SIG-M5 treated with dmso at 0.1 percent for 504 hours (cell line): Measurements from ENCODE around the gene NAXD.
"Not testable (repeated sequence)": the region's sequence is repeated elsewhere in the genome, so short reads cannot be mapped to it uniquely, and the experiment has no call there.

Source experiments
- DNase-seq: peaks from one replicate; lab custom pipeline; 2025; ENCODE audit not compliant: unreplicated experiment; lab: John Stamatoyannopoulos, UW

NAXD gene

DNA sequence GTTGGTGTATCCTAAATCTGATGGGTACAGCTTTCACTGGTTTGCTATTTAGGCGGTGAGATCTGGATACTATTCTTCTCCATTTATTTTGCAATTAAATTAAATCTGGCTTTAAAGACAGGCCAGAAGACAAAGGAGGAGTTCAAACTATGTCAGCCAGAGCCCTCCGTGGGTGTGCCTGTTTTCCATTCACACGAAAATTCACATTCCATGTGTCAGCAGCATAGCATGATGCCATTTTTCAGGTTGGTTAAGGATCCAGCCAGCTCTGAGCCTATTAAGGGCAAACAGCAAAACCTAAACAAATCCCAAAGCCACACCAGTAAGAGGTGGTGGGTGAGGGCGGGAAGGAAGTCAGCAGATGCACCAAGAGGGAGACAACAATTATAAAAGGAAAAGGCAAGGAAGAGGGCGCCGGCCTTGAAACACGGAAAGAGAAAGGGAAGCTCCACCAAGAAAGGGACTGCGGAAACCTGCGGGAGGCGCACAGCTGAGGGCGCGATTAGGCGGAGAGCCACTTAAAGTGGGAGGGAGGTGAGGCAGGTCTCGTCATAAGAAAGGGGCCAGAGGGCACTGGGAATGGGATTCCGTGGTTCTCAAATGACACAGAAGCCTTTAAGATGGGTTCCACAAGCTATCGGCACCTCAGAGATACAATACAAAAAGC lies 47.6 kb downstream of the NAXD start:
- no peak for DNase-seq

DNA sequence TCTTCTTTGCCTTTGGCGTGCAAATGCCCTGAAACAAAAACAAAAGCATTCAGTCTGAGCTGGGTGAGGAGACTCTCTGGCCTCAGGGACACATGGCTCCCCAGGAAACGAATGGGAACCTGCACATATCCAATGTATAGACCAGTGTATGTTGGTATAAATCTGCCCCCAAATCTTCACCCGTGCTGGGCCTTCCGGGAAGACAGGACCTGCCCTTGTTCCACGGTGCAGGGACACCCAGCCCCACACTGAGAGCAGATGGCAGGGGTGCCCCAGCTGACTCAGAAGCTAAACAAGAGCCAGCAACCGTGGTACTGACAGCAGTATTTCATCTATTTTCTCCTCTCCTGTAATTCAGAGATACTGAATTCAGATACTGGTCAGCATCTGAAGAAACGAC lies 48.1 kb downstream of the NAXD start:
- DNase-seq, result no peak

DNA sequence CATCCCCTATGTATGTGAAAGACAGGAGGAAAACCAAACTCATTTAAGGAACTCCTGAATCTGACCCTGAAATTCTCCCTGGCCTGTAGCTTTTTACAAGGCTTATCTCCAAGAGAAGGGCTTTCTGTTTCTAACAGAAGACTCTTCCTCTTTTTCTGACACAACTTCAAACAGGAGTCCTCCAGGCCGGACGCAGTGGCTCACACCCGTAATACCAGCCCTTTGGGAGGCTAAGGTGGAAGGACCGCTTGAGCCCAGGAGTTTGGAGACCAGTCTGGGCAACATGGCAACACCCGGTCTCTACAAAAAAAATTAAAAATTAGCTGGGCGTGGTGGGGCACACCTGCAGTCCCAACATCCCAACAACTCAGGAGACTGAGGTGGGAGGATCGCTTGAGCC lies 48.7 kb downstream of the NAXD start:
- DNase-seq, result peak; percentile 58

DNA sequence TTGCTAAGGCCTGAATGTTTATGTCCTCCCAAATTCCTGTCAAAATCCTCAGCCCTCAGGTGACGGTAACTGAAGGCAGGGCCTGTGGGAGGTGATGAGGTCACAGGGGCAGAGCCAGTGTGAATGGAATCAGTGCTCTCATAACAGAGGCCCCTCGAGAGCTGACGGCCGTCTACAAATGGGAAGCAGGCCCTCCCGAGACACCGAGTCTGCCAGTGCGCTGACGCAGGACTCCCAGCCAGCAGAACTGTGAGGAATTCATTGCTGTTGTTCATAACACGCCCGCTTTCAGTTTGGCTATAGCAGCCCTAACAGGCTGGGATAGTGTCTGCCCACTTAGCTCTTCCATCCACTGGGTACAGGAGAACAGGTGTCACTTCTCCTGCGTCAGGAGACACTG lies 49.3 kb downstream of the NAXD start:
- DNase-seq, result no peak

DNA sequence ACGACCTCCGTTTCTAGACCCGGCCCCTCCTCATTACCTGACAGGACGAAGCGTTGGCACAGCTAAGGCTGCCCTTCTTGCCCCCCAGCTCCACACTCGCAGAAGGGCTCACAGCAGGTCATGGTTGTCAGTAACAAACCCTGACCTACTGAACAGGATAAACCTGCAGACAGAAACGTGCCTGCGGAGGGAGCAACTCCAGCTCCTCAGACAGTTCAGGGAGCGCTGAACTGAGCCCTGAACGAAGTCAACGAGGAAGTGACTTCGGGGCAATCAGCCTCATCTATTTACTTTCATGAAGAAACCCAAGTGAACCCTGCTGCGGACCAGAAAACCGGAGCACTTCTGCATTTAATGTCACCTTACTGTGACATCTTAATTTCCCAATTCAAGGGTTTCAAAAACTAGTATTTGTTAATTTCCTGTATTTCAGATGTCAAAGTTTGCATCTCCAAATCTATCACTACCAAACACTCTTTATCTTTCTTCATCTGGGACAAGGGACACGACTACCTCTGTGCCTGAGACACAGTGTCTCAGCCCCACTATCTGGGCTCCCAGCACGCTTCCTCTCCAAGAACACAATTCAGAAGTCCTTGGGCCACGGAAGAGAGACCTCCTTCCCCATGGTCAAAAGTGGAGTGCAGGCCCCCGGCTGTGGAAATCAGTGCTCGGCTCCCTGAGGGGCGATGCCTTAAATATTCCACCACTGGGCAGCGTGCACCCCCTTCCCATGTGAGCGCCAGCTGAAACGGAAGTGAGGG lies 50.3 kb downstream of the NAXD start:
- peak; percentile 96 for DNase-seq

DNA sequence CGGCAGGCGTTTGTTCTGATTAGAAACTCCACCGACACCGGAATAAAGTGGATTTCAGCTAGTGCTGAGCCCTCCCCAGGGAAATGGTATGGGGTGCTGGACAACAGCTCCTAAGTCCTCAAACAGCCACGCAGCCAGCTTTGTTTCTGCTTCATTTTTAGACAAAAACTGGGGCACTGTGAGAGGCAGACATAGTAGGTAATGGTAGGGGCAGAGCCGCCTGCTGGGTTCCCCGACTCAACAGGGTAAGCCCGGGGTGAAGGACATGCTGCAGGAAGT lies 50.8 kb downstream of the NAXD start:
- no peak for DNase-seq

DNA sequence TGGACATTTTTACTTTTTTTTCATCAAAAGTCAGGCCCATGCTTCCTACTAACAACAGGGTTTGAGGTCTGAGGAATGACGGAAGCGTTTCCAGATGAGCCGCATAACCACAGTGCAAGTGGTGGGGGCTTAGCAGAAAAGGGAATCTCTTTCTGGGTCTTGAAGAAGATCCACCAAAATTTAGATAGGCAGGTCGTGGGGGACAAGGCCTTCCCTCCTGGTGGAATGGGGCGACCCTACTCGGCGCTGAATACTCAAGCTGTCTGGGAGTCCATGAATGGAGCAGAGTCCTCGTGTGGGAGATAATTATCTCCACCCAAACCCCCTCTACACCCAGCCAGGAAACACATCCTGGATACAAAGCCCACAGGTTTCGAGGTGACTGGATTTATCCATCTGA lies 53.7 kb downstream of the NAXD start:
- no peak for DNase-seq

DNA sequence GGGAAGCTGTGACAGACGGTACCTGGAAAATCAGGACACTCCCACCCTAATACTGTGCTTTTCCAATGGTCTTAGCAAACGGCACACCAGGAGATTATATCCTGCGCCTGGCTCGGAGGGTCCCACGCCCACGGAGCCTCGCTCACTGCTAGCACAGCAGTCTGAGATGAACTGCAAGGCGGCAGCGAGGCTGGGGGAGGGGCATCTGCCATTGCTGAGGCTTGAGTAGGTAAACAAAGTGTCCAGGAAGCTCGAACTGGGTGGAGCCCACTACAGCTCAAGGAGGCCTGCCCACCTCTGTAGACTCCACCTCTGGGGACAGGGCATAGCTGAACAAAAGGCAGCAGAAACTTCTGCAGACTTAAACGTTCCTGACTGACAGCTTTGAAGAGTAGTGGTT lies 54.5 kb downstream of the NAXD start:
- not testable (repeated sequence) for DNase-seq

DNA sequence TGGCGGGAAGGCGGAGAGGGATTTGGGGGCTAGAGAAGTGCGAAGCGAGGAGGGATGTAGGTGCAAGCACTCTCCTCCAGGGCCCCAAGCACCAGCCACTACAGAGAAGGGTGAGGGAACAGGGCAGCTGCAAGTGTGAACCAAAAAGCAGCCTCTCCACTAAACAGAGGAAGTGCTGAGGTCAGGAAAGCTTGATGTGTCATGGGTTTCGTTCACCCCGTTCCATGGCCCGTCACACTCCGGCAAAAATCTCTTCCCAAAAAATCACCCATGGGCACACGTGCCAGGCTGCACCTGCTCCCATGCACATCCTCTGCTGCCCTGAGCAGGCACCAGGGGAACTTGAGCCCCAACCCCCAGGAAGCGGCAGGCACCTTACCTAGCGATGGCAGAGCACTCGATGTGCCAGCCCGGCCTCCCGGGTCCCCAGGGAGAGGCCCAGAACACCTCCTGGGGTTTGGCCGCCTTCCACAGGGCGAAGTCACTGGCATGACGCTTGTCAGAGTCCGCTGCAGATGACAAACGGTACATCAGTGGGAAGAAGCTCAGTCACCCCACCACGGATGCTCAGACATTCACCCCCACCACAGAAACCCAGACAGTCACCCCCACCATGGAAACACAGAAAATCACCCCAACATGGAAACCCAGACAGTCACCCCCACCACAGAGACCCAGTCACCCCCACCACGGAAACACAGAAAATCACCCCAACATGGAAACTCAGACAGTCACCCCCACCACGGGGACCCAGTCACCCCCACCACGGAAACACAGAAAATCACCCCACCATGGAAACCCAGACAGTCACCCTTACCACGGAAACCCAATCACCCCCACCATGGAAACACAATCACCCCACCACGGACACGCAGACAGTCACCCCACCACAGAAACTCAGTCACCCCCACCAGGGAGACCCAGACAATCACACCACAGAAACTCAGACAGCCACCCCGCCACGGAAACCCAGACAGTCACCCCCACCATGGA lies 61.5 kb downstream of the NAXD start:
- no peak for DNase-seq

DNA sequence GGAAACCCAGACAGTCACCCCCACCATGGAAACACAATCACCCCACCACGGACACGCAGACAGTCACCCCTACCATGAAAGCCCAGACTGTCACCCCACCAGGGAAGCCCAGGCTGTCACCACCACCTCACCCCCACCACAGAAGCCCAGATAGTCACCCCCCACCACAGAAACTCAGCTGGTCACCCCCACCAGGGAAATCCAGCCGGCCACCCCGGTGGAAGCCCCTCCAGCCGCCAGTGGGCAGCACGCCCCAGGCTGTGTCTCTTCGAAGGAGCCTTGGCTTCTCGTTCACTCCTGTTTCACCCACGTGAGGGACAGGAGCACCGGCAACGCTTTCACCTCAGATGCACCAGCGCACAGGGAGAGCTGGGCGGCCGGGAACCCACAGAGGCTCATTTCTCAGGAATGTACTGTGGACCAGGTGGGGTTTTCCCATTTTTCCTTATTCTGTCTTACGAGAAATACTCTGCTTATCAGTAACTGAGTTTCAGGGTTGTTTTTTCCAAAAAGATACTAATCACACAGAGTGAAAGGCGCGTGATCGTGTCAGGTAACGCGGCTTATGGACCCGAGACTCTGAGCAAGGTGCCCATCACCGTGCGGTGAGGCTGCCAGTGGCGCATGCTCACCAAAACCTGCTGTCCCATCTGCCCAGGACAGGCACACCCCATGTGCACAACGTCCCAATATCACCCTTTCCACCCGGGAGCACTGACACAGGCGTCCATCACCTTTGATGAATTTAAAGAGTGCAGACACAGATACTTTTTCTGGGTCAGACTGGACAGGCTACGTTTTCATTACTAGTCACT lies 62.6 kb downstream of the NAXD start:
- DNase-seq, result no peak

DNA sequence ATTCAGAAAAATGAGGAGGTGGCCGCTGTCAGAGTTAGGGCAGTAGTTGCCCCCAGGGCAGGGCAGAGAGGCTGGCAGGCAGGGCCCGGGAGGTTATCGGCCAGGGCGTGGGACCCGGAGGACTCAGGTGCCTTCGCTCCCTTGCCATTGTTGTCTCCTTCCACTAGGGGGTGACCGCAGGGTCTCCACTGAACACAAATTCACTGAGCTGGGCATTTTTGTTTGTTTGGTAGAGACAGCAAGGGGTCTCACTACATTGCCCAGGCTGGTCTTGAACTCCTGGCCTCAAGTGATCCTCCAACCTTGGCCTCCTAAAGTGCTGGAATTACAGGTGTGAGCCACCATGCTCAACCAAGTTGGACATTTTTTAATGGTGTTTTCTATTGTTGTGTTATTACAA lies 65.5 kb downstream of the NAXD start:
- no peak for DNase-seq

DNA sequence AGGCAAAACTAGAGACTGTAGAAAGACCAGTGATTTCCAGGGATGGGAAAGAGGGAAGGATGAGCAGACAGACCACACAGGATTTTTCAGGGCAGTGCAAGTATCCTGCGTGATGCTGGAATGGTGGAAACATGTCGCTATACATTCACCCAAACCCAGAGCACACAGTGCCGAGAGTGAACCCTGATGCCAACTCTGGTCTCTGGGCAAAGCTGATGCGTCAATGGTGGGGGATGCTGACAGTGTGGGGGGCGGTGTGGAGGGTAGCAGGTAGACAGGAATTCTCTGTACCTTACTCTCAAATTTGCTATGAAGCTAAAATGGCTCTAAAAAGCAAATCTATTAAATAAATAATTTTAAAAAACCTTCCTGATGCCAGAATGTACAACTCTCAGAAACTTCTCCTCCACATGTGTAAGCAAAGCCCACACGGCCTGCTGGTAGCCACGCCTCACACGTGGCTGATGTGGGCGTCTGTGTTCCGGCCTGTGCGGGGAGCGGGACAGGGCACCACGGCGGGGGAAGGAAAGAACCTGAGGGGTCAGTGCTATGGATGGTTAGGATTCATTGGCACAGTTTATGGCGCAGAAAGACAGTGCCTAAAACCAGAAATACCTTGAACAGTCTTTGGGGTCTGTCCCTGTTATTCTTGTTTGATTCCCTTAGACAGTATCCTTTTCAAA lies 66.7 kb downstream of the NAXD start:
- DNase-seq, result no peak

DNA sequence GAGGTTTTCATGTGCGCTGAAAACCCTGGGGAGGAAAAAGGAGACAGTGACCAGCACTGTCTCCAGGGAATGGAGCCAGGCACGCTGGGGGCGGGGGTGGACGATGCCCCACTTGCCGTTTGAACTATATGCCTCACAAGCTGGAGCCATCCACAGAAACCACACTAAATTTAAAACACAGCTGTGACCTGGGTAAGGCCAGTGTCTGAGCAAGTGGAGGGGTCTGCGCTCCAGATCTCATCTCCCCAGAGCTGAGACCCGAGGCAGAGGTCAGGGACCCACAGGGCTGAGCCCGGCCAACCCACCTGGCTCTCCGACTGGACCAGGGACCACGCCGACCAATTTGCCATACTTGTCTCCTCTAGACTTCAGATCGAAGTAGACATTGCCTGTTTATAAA lies 67.4 kb downstream of the NAXD start:
- DNase-seq, result no peak

DNA sequence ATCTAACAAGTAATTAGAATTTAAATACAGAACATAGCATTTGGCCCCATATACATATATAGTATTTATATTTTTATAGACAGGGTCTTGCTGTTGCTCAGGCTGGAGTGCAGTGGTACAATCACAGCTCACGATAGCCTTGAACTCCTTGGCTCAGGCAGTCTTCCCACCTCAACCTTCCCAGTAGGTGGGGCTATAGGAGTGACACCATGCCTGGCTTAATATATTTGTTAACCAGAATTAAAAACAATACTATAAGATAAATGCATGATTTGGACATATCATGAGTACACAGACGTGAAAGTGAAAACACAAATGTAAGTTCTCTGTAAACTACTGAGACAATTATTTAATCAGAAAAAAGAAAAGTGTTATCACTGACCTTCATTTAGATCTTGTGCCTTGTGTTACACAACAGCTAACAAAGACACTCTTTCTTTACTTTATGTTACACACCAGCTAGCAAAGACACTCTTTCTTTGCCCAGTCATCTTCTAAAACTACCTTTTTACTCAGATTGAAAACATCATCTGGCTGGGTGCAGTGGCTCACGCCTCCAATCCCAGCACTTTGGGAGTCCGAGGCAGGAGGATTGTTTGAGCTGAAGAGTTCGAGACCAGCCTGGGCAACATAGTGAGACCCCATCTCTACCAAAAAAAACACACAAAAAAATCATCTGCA lies 68.0 kb downstream of the NAXD start:
- DNase-seq, result no peak

DNA sequence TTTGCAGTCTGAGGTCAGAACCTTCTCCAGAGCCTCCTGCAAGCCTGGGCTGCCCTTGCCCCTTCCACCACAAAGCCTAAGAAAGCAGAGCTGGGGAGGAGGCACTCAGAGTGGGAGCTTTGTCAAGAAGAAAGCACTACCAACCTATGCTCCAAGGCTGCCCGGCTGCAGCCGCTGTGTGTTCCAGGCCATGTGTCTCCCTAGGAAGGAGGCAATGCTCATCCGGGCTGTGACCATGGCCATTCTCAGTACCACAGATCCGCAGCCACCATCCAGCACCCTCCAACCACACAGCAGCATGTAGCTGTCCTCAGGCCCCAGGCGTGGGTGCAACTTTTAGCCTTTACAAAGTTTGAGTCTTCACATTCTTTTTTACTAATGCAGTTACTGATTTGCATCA lies 68.6 kb downstream of the NAXD start:
- DNase-seq, result no peak

DNA sequence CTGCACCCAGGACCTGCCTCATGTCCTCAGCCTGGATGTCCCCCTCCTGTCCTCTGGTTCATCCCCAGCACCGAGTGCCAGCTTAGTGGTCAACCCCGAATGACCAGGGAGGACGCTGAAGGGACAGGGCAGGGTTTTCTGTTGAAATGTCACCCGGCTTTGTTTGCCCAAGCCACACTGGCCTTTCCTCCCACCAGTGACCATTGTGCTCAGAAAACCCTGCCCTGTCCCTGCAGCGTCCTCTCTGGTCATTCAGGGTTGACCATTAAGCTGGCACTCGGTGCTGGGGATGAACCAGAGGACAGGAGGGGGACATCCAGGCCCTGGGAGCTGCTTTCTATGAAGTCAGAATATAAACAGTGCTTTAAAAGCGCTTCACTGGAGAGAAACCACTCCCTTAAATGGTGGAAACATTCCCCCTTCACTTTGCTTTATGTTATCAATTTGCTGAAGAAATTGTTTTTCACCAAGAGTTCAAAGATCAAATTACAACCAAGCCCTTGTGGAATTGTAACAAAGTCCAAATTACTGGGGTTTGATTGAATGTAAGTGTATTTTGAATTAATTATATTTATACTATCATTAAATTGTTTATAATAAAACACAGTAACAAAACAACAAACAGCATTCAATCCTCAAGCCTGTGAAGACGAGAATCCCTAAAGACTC lies 69.2 kb downstream of the NAXD start:
- DNase-seq, result no peak

DNA sequence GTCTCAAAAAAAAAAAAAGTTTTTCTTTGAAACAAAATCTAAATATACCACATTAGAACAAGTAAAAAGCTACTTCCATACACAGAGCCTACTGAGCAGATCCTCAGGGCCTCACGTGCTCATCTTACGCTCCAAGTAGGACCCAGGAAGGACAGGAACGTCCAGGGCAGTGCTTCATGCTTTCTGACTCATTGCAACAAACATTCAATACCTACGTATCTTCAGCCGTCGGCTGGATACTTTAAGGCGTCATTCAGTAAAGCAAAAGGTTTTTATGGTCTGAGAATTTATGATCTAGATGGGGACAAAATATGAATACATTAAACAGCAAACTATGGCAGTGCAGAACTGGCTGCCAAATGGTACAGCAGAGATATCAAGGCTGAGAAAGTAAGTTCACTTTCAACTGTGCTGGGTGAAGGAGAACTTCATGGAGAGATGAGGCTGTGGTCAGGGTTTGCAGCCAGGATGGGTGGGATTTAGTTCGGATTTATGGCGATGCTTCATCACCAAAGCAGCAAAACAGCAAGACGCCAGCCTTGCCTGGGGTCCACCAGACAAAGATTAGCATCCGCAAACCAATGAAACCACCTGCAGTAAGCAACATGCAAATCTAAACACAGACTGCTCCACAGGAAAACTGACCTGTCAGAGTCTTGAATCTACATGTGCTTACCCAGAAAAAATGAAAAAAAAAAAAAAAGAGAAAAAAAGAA lies 70.1 kb downstream of the NAXD start:
- no peak for DNase-seq

DNA sequence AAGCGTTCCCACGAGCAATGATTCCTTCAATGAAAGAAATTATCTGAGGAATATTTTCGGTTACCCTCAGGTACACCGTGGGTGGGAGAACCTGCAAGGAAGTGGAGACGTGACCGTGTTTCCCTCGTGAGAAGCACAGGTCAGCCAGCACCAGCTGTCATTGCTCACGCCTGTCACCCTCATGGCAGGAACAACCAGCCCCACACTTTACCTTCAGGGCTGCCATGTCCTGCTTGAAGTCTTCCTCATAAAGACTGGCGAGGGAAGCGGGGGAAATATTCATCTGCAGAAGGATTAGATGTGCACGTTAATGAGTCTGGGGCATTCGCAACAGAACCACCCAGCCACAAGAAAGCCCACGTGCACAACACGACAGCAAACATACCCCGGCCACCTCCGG lies 72.4 kb downstream of the NAXD start:
- no peak for DNase-seq

DNA sequence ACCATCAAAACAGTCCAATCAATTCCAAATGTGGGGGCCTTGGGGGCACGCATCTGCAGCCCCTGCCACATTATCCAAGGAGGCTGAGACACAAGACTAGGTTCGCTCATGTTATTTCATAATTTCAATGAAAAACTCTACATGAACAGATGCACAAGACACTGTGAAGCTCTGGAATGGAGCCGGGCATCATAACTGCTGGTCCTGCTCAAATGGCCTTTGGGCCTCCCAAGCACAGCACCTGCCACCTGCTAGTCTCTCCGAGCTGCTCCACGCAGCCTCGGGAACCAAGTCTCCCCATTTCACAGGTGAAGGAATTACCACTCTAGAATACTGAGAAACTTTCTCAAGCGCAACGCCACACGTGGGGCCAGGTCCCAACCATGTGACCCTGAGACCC lies 73.7 kb downstream of the NAXD start:
- no peak for DNase-seq
